Measurements from ENCODE around the gene PNPLA7. TPM values are rescaled to one million over a fixed set of nuclear protein-coding genes. Genes with fewer than 3 reads are reported as not detected.

PNPLA7 gene
- total RNA-seq, 2 experiments from 2014 or later, result 1.5 to 10.2 TPM

DNA sequence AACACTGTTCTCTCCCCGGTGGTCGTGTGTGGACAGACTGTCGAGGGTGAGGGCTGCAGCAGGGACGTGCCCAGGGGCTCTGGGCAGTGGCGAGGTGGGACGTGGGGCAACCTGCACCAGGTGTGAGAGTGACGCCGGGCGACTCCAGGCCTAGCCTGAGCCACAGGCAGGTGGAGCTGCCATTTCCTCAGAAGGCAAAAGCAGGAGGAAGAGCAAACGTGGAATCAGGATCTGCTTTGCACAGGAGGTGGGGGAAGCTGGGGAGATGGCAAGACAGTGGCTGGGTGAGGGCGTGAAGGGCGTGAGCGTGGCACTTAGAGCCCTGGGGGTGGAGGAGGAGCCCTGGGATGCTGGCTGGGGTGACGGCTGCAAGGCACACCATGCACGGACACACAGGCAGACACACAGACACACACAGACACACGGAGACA, 51.5 kb downstream of the PNPLA7 start:
- Histone ChIP-seq H3K27ac (ENCODE audit: low read depth, low read length, poor library complexity, severe bottlenecking) (no peak overlapping the region), H3K4me3 (ENCODE audit: low read depth, low read length, poor library complexity, severe bottlenecking) (no peak overlapping the region), H3K4me2 (ENCODE audit: low read length) (no peak overlapping the region), H3K4me1 (ENCODE audit: insufficient read depth, low read length, poor library complexity, severe bottlenecking) (no peaks in the 10 kb centered on the region), H3K36me3 (ENCODE audit: insufficient read depth, low read length) (no peaks in the 10 kb centered on the region), H3K9me2 (ENCODE audit: insufficient read depth, low read length) (no peaks in the 10 kb centered on the region), H3K9me3 (ENCODE audit: low read length) (no peaks in the 10 kb centered on the region), H4K20me1 (ENCODE audit: insufficient read depth, low read length) (no peaks in the 10 kb centered on the region), H3K79me2 (ENCODE audit: insufficient read depth, low read depth, low read length) (no peaks in the 10 kb centered on the region), H2AFZ (ENCODE audit: low read length) (no peak overlapping the region)
- BruUV-seq (replicated peaks), result no TSS peak
- DNase-seq (ENCODE audit: low spot score), result no peak
- CTCF ChIA-PET (ENCODE audit: unreplicated experiment), result no interaction called here
- POLR2A ChIA-PET, result no interaction called here
- TF ChIP-seq, protein P1, sequence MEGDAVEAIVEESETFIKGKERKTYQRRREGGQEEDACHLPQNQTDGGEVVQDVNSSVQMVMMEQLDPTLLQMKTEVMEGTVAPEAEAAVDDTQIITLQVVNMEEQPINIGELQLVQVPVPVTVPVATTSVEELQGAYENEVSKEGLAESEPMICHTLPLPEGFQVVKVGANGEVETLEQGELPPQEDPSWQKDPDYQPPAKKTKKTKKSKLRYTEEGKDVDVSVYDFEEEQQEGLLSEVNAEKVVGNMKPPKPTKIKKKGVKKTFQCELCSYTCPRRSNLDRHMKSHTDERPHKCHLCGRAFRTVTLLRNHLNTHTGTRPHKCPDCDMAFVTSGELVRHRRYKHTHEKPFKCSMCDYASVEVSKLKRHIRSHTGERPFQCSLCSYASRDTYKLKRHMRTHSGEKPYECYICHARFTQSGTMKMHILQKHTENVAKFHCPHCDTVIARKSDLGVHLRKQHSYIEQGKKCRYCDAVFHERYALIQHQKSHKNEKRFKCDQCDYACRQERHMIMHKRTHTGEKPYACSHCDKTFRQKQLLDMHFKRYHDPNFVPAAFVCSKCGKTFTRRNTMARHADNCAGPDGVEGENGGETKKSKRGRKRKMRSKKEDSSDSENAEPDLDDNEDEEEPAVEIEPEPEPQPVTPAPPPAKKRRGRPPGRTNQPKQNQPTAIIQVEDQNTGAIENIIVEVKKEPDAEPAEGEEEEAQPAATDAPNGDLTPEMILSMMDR (conservative IDR thresholded peaks at IDR 0.05; ENCODE audit: low read length), result no peak
- TF ChIP-seq EZH2phosphoT487 (IDR thresholded peaks at IDR 0.05; ENCODE audit: borderline replicate concordance, low read depth, low read length), result no peak
- intact Hi-C loops (cut with micrococcal nuclease; ENCODE audit: unreplicated experiment), result no loop called here

DNA sequence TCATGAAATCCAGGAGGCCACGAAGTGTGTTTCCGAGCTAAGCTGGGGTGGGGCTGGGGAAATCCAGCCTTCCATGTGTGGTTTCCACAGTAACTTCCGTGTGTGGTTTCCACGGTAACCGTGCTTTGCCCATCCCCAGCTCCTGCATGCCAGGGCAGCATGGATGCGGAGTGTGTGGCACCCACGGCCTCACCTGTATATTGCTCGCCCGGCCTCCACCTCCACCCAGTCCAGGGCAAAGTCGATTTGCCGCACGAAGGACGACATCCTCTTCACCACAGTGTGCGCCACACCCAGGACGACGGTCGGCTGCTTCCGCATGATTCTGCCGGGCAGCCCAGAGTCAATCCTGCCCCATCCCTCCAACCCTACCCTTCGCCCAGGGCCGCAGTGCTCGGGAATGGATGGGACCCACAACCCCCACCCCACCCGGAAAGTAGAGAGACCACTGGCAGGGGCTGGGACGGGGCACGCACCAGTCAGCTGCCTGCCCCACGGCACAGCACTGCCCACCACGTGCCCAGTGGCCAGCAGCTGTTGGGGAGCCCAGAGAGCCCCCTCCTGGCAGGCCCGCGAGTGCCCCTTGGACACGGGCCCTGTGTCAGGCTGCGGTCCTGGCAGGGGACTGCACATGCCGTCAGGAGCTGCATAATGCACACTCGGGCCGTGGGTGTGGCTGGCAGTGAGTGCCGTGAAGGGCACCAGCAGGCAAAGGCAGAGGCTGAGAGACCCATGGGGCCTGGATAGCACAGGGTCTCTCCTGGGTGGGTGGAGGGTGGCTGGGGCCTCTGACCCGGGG, 52.1 kb downstream of the PNPLA7 start:
- intact Hi-C loops (cut with micrococcal nuclease; ENCODE audit: unreplicated experiment), result no loop called here
- H3K9me2 ChIP-seq (ENCODE audit: insufficient read depth, low read length), result no peaks in the 10 kb centered on the region
- no peaks in the 10 kb centered on the region for H3K79me2 ChIP-seq (ENCODE audit: insufficient read depth, low read depth, low read length)
- no peak overlapping the region for H3K4me3 ChIP-seq (ENCODE audit: low read depth, low read length, poor library complexity, severe bottlenecking)
- BruUV-seq (replicated peaks), result no TSS peak
- H3K4me1 ChIP-seq (ENCODE audit: insufficient read depth, low read length, poor library complexity, severe bottlenecking), result no peaks in the 10 kb centered on the region
- DNase-seq (ENCODE audit: low spot score), result no peak
- H3K9me3 ChIP-seq (ENCODE audit: low read length), result no peaks in the 10 kb centered on the region
- no peak overlapping the region for H3K4me2 ChIP-seq (ENCODE audit: low read length)
- no peak overlapping the region for H3K27ac ChIP-seq (ENCODE audit: low read depth, low read length, poor library complexity, severe bottlenecking)
- H2AFZ ChIP-seq (ENCODE audit: low read length), result no peak overlapping the region
- H3K36me3 ChIP-seq (ENCODE audit: insufficient read depth, low read length), result no peaks in the 10 kb centered on the region
- ChIA-PET CTCF (ENCODE audit: unreplicated experiment) (no interaction called here), POLR2A (no interaction called here)
- TF ChIP-seq, protein P1 (conservative IDR thresholded peaks at IDR 0.05; ENCODE audit: low read length), result no peak
- TF ChIP-seq EZH2phosphoT487 (IDR thresholded peaks at IDR 0.05; ENCODE audit: borderline replicate concordance, low read depth, low read length), result no peak
- no peaks in the 10 kb centered on the region for H4K20me1 ChIP-seq (ENCODE audit: insufficient read depth, low read length)

DNA sequence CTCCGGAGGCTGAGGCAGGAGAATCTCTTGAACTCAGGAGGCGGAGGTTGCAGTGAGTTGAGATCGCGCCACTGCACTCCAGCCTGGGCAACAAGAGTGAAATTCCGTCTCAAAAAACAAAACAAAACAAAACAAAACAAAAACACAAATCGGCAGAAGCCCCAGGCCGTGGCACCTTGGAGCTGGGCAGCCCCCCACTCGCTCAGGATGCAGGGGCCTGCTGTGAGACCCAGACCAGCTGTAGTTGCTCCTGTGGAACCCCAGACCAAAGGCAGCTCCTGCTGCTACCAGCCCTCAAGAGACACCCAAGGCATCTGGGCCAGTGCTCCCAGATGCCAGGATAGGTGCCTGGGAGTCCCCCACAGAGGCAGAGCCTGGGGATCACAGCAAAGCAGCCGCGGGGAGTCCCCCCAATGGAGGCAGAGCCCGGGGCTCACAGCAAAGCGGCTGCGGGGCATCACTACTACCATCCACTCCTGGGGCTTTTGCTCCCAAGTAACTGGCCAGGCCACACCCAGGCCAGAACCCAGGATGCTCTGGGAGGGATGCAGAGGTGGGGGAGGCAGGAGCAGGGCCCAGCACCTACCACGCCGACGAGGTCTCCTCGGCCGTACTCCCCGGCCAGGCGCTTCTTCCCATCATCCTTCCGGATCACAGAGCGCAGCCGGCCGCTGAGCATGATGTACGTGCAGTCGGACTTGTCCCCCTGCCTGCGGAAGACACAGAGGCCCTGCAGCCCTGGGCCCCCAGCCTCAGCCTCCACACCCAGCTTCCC, 53.4 kb downstream of the PNPLA7 start:
- H3K9me3 ChIP-seq (ENCODE audit: low read length), result no peaks in the 10 kb centered on the region
- TF ChIP-seq, protein P1 (conservative IDR thresholded peaks at IDR 0.05; ENCODE audit: low read length), result no peak
- TF ChIP-seq EZH2phosphoT487 (IDR thresholded peaks at IDR 0.05; ENCODE audit: borderline replicate concordance, low read depth, low read length), result no peak
- no TSS peak for BruUV-seq (replicated peaks)
- POLR2A ChIA-PET, result no interaction called here
- no peaks in the 10 kb centered on the region for H3K36me3 ChIP-seq (ENCODE audit: insufficient read depth, low read length)
- DNase-seq (ENCODE audit: low spot score), result no peak
- no peaks in the 10 kb centered on the region for H3K4me1 ChIP-seq (ENCODE audit: insufficient read depth, low read length, poor library complexity, severe bottlenecking)
- intact Hi-C loops (cut with micrococcal nuclease; ENCODE audit: unreplicated experiment), result no loop called here
- H3K27ac ChIP-seq (ENCODE audit: low read depth, low read length, poor library complexity, severe bottlenecking), result no peak overlapping the region
- CTCF ChIA-PET (ENCODE audit: unreplicated experiment), result no interaction called here
- no peaks in the 10 kb centered on the region for H3K9me2 ChIP-seq (ENCODE audit: insufficient read depth, low read length)
- H2AFZ ChIP-seq (ENCODE audit: low read length), result no peak overlapping the region
- no peaks in the 10 kb centered on the region for H4K20me1 ChIP-seq (ENCODE audit: insufficient read depth, low read length)
- H3K4me3 ChIP-seq (ENCODE audit: low read depth, low read length, poor library complexity, severe bottlenecking), result no peak overlapping the region
- no peak overlapping the region for H3K4me2 ChIP-seq (ENCODE audit: low read length)
- no peaks in the 10 kb centered on the region for H3K79me2 ChIP-seq (ENCODE audit: insufficient read depth, low read depth, low read length)
